Cardiac fibroblast (primary cell): ENCODE data around the gene IDE.

Source experiments
- DNase-seq, 2 donors: peaks; one replicate each; pipeline versions ENCODE4 v3.0.0 to v3.0.0-alpha.2; 2010; ENCODE audit warnings: low read depth in 2 of 2
- H3K4me3 ChIP-seq, 2 donors: replicated peaks in 1 of 2; 1 replicate in 1 of 2; 2 replicates in 1 of 2; pipeline ENCODE4 v1.5.1; 2011; ENCODE audit warnings: low read depth in 2 of 2, low read length in 2 of 2, mild to moderate bottlenecking in 2 of 2, moderate library complexity in 1 of 2
- TF ChIP-seq, protein P1 (sequence below): IDR thresholded peaks from one replicate; pipeline ENCODE4 v1.5.1; 2011; ENCODE audit warnings: low read depth, mild to moderate bottlenecking, low read length, inconsistent platforms

The IDE gene

DNA sequence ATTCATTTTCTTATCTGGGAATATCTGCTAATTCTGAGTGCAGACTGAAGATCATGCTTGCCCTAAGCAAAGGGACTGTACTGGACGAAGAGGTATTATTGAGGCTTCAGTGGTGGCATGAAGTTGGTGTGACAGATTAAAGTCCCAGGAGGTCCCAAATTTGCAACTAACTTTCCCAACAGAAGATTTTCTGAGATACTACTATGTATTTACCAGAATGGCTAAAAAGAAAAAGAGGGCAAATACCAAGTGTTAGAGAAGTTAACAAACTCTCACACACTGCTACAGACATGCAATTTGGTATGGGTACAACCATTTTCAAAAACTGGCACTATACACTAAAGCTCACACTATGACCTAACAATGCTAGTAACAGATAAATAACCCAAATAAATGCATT, 28.3 kb downstream of the IDE start:
- TF ChIP-seq, protein P1, sequence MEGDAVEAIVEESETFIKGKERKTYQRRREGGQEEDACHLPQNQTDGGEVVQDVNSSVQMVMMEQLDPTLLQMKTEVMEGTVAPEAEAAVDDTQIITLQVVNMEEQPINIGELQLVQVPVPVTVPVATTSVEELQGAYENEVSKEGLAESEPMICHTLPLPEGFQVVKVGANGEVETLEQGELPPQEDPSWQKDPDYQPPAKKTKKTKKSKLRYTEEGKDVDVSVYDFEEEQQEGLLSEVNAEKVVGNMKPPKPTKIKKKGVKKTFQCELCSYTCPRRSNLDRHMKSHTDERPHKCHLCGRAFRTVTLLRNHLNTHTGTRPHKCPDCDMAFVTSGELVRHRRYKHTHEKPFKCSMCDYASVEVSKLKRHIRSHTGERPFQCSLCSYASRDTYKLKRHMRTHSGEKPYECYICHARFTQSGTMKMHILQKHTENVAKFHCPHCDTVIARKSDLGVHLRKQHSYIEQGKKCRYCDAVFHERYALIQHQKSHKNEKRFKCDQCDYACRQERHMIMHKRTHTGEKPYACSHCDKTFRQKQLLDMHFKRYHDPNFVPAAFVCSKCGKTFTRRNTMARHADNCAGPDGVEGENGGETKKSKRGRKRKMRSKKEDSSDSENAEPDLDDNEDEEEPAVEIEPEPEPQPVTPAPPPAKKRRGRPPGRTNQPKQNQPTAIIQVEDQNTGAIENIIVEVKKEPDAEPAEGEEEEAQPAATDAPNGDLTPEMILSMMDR = no peak
- no peak for DNase-seq
- H3K4me3 ChIP-seq = no peak overlapping the region

DNA sequence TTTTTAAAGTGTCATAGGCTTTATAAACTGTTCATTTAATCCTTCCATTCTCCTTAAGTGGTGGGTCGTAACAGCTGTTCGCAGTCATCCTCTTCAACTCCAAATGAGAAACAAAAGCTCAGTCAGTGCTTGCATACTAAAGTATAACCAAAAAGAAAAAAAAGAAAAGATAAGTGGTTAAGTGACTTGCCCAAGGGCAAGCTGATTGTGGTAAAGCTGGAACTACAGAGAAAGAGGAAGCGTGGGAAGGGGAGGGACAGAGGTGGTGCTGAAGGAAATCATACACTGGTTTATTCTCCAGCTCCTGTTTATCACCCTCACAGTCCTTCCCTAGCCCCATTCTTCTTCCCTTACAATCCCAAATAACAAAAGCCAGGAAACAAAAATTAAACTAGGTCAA, 29.6 kb downstream of the IDE start:
- TF ChIP-seq, protein P1 = no peak
- DNase-seq = peak in 1 of 2 donors; percentile 44
- no peak overlapping the region for H3K4me3 ChIP-seq

DNA sequence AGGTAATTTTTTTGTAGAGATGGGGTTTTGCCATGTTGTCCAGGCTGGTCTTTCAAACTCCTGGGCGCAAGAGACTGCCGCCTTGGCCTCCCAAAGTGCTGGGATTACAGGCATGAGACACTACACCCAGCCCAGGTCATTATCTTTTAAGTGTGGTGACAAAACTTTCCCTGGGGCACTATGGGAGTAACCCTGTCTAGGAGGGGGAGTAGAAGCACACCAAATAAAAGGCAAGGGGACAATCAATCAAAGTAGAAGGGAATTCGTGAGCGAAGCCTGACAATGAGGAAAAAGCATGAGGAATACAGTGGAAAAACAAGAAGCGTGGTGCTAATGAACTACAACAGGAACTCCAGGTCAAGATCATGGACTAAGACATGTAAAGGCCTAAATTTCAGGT, 31.4 kb downstream of the IDE start:
- H3K4me3 ChIP-seq = no peak overlapping the region
- DNase-seq = no peak
- TF ChIP-seq, protein P1 = no peak

DNA sequence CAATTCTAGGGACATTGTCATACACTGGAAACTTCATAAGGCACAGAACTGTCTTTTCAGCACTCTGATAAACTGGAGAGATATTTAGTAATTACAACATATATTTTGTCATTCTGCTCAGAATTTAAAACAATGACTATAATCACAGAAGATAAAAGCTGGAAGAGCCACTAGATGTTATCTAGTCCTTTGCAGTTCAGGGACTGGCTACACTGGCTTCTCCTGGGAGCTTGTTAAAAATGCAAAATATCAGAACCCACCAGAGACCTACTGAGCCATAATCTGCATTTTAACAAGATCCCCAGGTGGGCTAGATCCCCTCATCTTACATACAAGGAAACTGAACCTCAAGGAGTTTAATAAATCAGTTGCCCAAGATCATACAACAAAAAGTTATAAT, 32.3 kb downstream of the IDE start:
- TF ChIP-seq, protein P1 = no peak
- DNase-seq = no peak
- no peak overlapping the region for H3K4me3 ChIP-seq

DNA sequence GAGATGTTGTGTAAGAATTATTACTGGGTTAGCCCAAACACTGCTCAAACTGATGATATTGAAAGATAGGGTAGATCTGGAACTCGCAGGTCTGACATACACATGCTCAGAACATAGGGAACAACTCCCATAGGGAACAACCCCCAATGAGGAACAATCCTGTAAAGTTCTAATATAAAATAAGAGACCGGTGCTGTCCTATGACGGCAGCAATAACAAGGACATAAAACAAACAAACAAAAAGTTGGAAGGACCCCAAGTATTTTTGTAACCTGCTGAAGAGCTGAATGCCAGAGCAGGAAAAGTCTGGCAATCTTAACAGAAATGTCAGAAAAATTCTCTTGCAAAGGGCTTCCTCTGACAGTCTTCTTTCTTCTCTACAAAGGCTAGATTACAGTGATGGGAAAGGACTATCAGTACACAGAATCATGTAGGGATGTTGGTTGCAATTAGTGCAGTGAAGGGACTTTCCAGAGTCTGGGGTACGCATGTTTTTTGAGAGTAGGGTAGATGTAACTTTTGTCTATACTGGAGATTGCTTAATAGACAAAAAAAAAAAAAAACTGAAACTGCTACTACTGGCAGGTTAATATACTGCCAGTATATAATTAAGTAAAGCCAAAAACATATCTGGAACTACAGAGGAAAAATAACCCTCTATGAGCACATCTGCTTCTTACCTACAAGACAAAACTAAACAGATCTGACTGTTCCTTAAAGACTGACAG, 35.5 kb downstream of the IDE start:
- peak; percentile 11 to 12 for DNase-seq
- TF ChIP-seq, protein P1 = no peak
- no peak overlapping the region for H3K4me3 ChIP-seq

DNA sequence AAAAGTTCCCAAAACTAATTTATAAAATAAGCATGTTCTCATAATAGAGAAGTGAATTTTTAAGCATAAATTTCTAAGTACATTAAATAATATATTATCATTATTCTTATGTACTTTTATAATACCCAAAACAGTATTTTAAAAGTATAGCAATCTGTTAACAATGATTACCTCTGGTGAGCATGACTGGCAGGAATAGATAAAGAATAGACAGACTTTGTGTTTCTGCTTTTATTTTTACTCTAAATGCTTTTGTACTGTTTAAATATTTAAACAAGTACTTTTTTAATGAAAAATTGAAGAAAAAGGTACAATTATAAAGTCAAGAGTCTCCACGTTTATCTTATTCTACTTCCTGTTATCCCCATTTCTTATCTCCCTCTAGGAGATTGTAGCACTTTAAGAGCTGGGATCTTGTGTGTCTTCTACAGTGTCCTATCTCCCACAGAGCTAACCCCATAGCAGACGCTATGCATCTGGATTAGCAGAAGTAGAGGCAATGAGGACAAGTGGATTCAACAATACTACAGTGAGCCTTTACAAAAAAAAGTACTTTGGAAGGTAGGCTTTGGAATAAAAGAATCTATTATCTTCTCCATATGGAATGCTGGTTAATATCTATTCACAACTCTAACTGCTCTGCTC, 42.9 kb downstream of the IDE start:
- TF ChIP-seq, protein P1 = no peak
- H3K4me3 ChIP-seq = no peak overlapping the region
- no peak for DNase-seq

DNA sequence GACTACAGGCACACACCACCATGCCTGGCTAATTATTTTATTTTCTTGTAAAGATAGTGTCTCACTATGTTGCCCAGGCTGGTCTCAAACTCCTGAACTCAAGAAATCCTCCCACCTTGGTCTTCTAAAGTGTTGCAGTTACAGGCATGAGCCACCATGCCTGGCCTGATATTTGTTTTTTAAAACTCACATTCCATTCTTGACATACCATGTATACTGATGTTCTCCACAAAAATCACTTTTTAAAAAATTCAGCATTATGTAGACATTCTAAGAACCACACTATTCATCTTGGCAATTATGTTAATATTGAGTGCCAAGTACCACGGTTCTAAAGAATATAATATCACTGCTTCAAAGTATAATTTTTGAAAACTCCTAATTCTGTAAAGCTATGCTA, 43.5 kb downstream of the IDE start:
- TF ChIP-seq, protein P1 = no peak
- H3K4me3 ChIP-seq = no peak overlapping the region
- peak in 1 of 2 donors; percentile 13 for DNase-seq
